Heart left ventricle (tissue), 16 donors: ENCODE data around the gene CBX6. TPM values are rescaled to one million over a fixed set of nuclear protein-coding genes. Genes with fewer than 3 reads are reported as not detected.

Experiments used
- ATAC-seq, 4 donors: fragments of 200-7000 bp; cut with Tn5 transposase; one replicate each; pipeline ENCODE4 v1.9.1; 2020 to 2022; ENCODE audit warnings: moderate library complexity in 4 of 4, mild to moderate bottlenecking in 3 of 4, moderate number of reproducible peaks in 1 of 4
- DNase-seq, 5 donors: peaks; one replicate each; pipeline ENCODE4 v3.0.0-alpha.2; 2020
- H3K27ac ChIP-seq, 12 donors: fragments of 200-600 bp; sonication (generic) in 4 of 12; one replicate each; pipeline versions ENCODE4 v1.5.0 to v1.8.0; 2016 to 2022; ENCODE audit warnings: mild to moderate bottlenecking in 2 of 12
- H3K27me3 ChIP-seq, 9 donors: fragments of 200-600 bp; sonication (generic) in 2 of 9; one replicate each; pipeline versions ENCODE4 v1.5.1 to v1.8.0; 2016 to 2022; ENCODE audit warnings: mild to moderate bottlenecking in 3 of 9
- H3K36me3 ChIP-seq, 9 donors: fragments of 200-600 bp; sonication (generic) in 2 of 9; one replicate each; pipeline versions ENCODE4 v1.5.0 to v1.8.0; 2018 to 2022; ENCODE audit warnings: mild to moderate bottlenecking in 2 of 9
- H3K4me1 ChIP-seq, 12 donors: fragments of 200-600 bp; sonication (generic) in 4 of 12; one replicate each; pipeline versions ENCODE4 v1.5.0 to v1.8.0; 2016 to 2022; ENCODE audit warnings: mild to moderate bottlenecking in 3 of 12
- H3K4me3 ChIP-seq, 12 donors: fragments of 200-600 bp; sonication (generic) in 4 of 12; one replicate each; pipeline versions ENCODE4 v1.5.0 to v1.8.0; 2017 to 2022; ENCODE audit warnings: mild to moderate bottlenecking in 9 of 12, moderate library complexity in 4 of 12
- H3K9me3 ChIP-seq, 12 donors: fragments of 200-600 bp; sonication (generic) in 4 of 12; one replicate each; pipeline versions ENCODE4 v1.5.0 to v1.8.0; 2016 to 2022; ENCODE audit warnings: mild to moderate bottlenecking in 1 of 12
- POLR2A ChIP-seq, 2 donors: fragments of 450-650 bp; IDR thresholded peaks; one replicate each; pipeline ENCODE4 v1.6.1; 2017; ENCODE audit warnings: antibody characterized with exemption in 2 of 2, mild to moderate bottlenecking in 2 of 2, moderate library complexity in 2 of 2
- WGBS, 4 donors: extraction: QIAGEN DNeasy Blood & Tissue Kit in 2 of 4; methylation state at CpG; one replicate each; pipeline versions ENCODE4 v1.1.5 to v1.1.7; 2013 to 2018; 5-methylcytosine and 5-hydroxymethylcytosine counted together
- intact Hi-C, 10 donors: fragments of 100-400 bp; cut with DNase I; formaldehyde crosslinking; loops; one replicate each; pipeline versions ENCODE4 v1.11.1 to v1.14.2; 2022
- polyA plus RNA-seq, 2 donors: library from polyadenylated mRNA; stranded (reverse); fragments of 200-250 nt; gene quantifications; one replicate each; pipeline ENCODE4 v1.2.3, GENCODE V29; 2013
- total RNA-seq, 9 donors: library from RNA; depleted of rRNA in 2 of 9; stranded (reverse); fragments of >200 nt in 2 of 9; fragmentation: NEBNext Ultra II Directional in 3 of 9; extraction: Animal tissue kit (Norgen Biotek cat#: 25700) in 3 of 9; gene quantifications; one replicate each; pipeline versions ENCODE4 v1.1.0 to v1.2.4, GENCODE V29; 2016 to 2023
- TF ChIP-seq, protein P1 (sequence below), 12 donors: fragments of 200-600 bp; sonication (generic) in 4 of 12; IDR thresholded peaks; one replicate each; pipeline versions ENCODE4 v1.5.0 to v1.8.0; 2018 to 2022; ENCODE audit warnings: antibody characterized with exemption in 12 of 12, mild to moderate bottlenecking in 5 of 12
- donor health status: ischemic (EF 13 %, LVEDD 7.1; RV severe dilation, severe dysfunction).
- donor health status: healthy with polysubstance abuse.
- donor health status: DM: no; HTN: yes; CAD: no.
- donor health status: DM: no; HTN: no; CAD: no.
- donor health status: ischemic (EF 25% LVEDD 6.9; RV normal size, moderate dysfunction).
- donor health status: ischemic (EF 25% LVEDD 5.7; RV mildly dilated, moderate dysfunction).
- donor health status: healthy.
- donor health status: DM: yes; HTN: yes; CAD: no.
- donor health status: ischemic (EF 35%, LVEDD 5.7; RV mildly dilated, moderate dysfunction).
- donor health status: nonischemic (EF 11% LVEDD 7.7; RV severe dilation, severe dysfunction).
- donor health status: DM: yes; HTN: yes; CAD: no.
- donor health status: PGD.
- donor health status: ischemic (EF 29% LVEDD 5.4; RV normal size, mild dysfunction).
- donor health status: nonischemic (EF 23%, LVEDD 6.1; RV moderate dilation, normal function).

CBX6 gene
- total and polyA plus RNA-seq, 11 donors = 21.1 to 59.0 (median 43.7) TPM

DNA sequence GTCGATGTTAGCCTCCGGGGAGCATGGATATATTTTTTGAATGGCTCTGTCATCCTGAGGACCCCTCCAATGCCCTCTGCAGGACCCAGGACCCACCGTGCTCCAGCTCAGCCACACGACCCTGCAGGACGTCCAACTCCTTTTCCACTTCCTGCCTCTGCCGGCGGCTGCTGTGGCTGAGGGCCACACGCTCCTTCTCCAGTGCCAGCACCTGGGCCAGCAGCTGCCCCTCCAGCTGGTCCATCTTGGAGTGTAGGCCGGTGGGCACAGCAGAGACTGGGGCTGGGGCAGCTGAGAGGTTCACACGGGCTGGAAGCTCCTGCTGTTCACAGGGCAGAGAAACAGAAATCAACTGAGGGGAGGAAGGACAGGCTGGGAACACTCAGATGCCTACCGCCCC lies 43.8 kb downstream of the CBX6 start:
- no peak overlapping the region for H3K27ac ChIP-seq
- 60 to 75% (median 67%) methylated on average over 8 to 11 of the region's 11 CpGs for WGBS, 4 donors
- no peak for TF ChIP-seq POLR2A (IDR thresholded peaks at IDR 0.05)
- TF ChIP-seq, protein P1, sequence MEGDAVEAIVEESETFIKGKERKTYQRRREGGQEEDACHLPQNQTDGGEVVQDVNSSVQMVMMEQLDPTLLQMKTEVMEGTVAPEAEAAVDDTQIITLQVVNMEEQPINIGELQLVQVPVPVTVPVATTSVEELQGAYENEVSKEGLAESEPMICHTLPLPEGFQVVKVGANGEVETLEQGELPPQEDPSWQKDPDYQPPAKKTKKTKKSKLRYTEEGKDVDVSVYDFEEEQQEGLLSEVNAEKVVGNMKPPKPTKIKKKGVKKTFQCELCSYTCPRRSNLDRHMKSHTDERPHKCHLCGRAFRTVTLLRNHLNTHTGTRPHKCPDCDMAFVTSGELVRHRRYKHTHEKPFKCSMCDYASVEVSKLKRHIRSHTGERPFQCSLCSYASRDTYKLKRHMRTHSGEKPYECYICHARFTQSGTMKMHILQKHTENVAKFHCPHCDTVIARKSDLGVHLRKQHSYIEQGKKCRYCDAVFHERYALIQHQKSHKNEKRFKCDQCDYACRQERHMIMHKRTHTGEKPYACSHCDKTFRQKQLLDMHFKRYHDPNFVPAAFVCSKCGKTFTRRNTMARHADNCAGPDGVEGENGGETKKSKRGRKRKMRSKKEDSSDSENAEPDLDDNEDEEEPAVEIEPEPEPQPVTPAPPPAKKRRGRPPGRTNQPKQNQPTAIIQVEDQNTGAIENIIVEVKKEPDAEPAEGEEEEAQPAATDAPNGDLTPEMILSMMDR (IDR thresholded peaks at IDR 0.05) = no peak
- H3K36me3 ChIP-seq = no peaks in the 10 kb centered on the region
- ATAC-seq (no peak), DNase-seq (no peak)
- no peaks in the 10 kb centered on the region for H3K9me3 ChIP-seq
- intact Hi-C loops = no loop called here
- H3K27me3 ChIP-seq = no peaks in the 10 kb centered on the region
- no peak overlapping the region for H3K4me3 ChIP-seq
- no peaks in the 10 kb centered on the region for H3K4me1 ChIP-seq

DNA sequence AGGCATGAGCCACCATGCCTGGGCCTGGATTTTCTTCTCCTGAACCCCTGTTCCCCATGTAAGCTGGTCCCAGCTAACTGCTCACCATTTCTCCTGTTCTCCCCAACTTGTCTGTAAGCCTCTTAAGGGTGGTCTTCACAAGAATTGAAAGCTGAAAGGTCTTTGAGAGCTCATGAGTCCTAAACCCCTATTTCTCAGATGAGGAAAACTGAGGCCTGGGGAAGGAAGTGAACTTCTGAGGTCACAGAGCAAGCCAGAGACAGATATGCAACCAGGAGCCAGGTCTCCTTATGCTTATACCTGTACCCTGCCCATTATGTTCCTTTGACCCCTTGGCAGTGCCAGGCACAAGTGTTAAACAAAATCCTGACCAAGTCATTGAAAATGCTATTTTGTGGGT lies 44.5 kb downstream of the CBX6 start:
- Histone ChIP-seq H3K9me3 (no peaks in the 10 kb centered on the region), H3K36me3 (no peaks in the 10 kb centered on the region), H3K27me3 (no peaks in the 10 kb centered on the region), H3K4me1 (no peaks in the 10 kb centered on the region), H3K4me3 (no peak overlapping the region), H3K27ac (no peak overlapping the region)
- intact Hi-C loops = no loop called here
- DNase-seq (no peak), ATAC-seq (no peak)
- TF ChIP-seq, protein P1 (IDR thresholded peaks at IDR 0.05) = no peak
- TF ChIP-seq POLR2A (IDR thresholded peaks at IDR 0.05) = no peak

DNA sequence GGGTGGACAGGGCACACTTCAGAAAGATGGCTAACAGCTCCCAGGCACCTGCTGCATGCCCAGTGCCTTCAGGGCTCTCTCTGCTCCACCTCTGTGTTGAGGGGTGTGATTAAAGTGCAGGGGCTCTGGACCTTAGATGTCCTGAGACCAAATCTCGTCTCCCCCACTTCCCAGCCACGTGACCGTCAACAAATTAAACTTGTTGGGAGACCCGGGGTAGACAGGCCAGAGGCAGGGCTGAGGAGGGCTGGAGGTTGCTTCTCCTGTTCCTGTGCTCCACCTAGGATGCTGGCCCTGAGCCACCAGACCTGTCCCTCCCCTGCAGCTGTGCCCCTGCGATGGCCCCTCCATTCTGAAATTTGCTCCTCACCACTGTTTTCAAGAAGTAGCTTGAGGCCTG lies 45.2 kb downstream of the CBX6 start:
- H3K27ac ChIP-seq = no peak overlapping the region
- intact Hi-C loops = no loop called here
- H3K9me3 ChIP-seq = no peaks in the 10 kb centered on the region
- no peaks in the 10 kb centered on the region for H3K27me3 ChIP-seq
- H3K36me3 ChIP-seq = no peaks in the 10 kb centered on the region
- H3K4me3 ChIP-seq = no peak overlapping the region
- no peaks in the 10 kb centered on the region for H3K4me1 ChIP-seq
- TF ChIP-seq, protein P1 (IDR thresholded peaks at IDR 0.05) = no peak
- WGBS, 4 donors = 68 to 82% (median 80%) methylated on average over 5 of the region's 5 CpGs
- DNase-seq (no peak), ATAC-seq (no peak)

DNA sequence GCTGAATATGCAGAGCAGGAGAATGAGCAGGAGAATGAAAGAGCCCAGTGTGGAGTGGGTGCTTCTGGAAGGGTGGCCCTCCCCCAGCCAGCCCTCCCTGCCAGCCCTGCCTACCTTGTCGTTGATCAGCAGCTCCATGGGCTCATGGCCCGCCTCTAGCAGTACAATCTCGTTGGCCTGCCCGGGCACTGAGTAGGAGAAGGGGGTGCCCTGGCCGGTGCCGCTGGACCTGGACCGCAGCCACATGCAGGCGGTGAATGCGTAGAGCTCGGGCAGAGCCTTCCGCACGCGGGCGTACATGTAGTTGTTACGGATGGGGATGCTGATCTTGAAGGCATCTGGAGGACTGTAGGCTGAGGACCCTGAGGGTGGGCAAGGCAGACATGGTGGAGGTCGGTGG lies 45.6 kb downstream of the CBX6 start:
- no peak for TF ChIP-seq POLR2A (IDR thresholded peaks at IDR 0.05)
- TF ChIP-seq, protein P1 (IDR thresholded peaks at IDR 0.05) = no peak
- intact Hi-C loops = no loop called here
- DNase-seq = no peak
- Histone ChIP-seq H3K36me3 (no peaks in the 10 kb centered on the region), H3K27me3 (no peaks in the 10 kb centered on the region), H3K27ac (no peak overlapping the region), H3K4me1 (no peaks in the 10 kb centered on the region), H3K9me3 (no peaks in the 10 kb centered on the region), H3K4me3 (no peak overlapping the region)
- no peak for ATAC-seq
- WGBS, 4 donors = 88 to 91% (median 89%) methylated on average over 16 of the region's 16 CpGs
